ENCODE results near the gene POSTN.

DNA sequence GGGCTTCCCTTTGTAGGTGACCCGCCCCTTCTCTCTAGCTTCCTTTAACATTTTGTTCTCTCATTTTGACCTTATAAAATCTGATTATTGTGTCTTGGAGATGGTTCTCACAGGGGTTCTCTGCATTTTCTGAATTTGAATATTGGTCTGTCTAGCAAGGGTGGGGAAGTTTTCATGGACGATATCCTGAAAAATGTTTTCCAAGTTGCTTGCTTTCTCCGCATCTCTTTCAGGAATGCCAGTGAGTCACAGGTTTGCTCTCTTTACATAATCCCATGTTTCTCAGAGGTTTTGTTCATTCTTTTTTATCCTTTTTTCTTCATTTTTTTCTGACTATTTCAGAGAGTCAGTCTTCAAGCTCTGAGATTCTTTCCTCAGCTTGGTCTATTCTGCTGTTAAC is 53.6 kb downstream of the POSTN start:
- TF ChIP-seq, protein P1, sequence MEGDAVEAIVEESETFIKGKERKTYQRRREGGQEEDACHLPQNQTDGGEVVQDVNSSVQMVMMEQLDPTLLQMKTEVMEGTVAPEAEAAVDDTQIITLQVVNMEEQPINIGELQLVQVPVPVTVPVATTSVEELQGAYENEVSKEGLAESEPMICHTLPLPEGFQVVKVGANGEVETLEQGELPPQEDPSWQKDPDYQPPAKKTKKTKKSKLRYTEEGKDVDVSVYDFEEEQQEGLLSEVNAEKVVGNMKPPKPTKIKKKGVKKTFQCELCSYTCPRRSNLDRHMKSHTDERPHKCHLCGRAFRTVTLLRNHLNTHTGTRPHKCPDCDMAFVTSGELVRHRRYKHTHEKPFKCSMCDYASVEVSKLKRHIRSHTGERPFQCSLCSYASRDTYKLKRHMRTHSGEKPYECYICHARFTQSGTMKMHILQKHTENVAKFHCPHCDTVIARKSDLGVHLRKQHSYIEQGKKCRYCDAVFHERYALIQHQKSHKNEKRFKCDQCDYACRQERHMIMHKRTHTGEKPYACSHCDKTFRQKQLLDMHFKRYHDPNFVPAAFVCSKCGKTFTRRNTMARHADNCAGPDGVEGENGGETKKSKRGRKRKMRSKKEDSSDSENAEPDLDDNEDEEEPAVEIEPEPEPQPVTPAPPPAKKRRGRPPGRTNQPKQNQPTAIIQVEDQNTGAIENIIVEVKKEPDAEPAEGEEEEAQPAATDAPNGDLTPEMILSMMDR (IDR thresholded peaks at IDR 0.05; ENCODE audit: insufficient read depth, low read length, poor library complexity, severe bottlenecking): no peak
- no peak for TF ChIP-seq EZH2phosphoT487 (conservative IDR thresholded peaks at IDR 0.05; ENCODE audit: low read length)
